Measurements from ENCODE around the gene SORBS1.

DNA sequence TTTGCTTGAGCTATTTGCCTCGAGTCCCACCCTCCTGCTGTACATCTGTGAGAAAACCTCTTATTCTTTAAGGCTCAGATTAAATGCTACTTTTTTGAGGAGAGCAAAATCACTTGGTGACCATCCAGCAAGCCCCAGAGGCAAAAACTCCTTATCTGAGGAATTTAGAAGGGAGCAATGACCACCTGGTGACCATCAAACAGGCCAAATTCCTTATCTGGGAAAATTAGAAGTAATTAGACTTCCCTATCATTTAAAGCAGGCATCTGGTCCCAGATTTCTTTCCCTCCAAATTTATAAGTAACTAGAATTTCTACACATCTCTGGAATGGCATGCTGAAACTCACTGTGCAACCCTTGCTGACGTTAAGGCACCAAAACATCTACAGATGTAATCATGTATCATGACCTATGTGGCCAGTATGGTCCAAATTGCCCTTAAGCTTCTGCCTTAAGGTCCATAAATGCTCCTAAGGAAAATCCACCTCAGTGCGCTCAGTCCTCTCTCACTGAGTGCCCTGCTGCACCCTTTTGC lies 229.5 kb downstream of the SORBS1 start:
- TF ChIP-seq, protein P1, sequence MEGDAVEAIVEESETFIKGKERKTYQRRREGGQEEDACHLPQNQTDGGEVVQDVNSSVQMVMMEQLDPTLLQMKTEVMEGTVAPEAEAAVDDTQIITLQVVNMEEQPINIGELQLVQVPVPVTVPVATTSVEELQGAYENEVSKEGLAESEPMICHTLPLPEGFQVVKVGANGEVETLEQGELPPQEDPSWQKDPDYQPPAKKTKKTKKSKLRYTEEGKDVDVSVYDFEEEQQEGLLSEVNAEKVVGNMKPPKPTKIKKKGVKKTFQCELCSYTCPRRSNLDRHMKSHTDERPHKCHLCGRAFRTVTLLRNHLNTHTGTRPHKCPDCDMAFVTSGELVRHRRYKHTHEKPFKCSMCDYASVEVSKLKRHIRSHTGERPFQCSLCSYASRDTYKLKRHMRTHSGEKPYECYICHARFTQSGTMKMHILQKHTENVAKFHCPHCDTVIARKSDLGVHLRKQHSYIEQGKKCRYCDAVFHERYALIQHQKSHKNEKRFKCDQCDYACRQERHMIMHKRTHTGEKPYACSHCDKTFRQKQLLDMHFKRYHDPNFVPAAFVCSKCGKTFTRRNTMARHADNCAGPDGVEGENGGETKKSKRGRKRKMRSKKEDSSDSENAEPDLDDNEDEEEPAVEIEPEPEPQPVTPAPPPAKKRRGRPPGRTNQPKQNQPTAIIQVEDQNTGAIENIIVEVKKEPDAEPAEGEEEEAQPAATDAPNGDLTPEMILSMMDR (conservative IDR thresholded peaks at IDR 0.05; ENCODE audit: low read depth, low read length): no peak
- TF ChIP-seq EZH2phosphoT487 (IDR thresholded peaks at IDR 0.05; ENCODE audit: borderline replicate concordance, low read length) (no peak), EZH2 (IDR thresholded peaks at IDR 0.05; ENCODE audit: low read length, unreplicated experiment) (no peak)
